Trophoblast cell (in vitro differentiated cells and primary cell): ENCODE measurements around the gene TEAD1.
"Not testable (repeated sequence)": the region's sequence is repeated elsewhere in the genome, so short reads cannot be mapped to it uniquely, and the experiment has no call there.

Source experiments
- DNase-seq, 2 donors: peaks; one replicate each; pipeline ENCODE4 v3.0.0-alpha.2; 2016
- H2AFZ ChIP-seq: 2 replicates; pipeline ENCODE4 v1.6.1; 2013; ENCODE audit warnings: low read length, moderate library complexity, mild to moderate bottlenecking; ENCODE audit not compliant: insufficient read depth, poor library complexity
- H2AK5ac ChIP-seq: 2 replicates; pipeline ENCODE4 v1.6.1; 2013; ENCODE audit warnings: mild to moderate bottlenecking, low read length
- H2BK120ac ChIP-seq: 2 replicates; pipeline ENCODE4 v1.6.1; 2013; ENCODE audit warnings: low read length, mild to moderate bottlenecking, moderate library complexity; ENCODE audit not compliant: insufficient read depth, poor library complexity
- H2BK12ac ChIP-seq: 2 replicates; pipeline ENCODE4 v1.6.1; 2013; ENCODE audit warnings: mild to moderate bottlenecking, low read length, moderate library complexity
- H2BK5ac ChIP-seq: 2 replicates; pipeline ENCODE4 v1.6.1; 2013; ENCODE audit warnings: low read length, low read depth, moderate library complexity, mild to moderate bottlenecking; ENCODE audit not compliant: poor library complexity
- H3K14ac ChIP-seq: 2 replicates; pipeline ENCODE4 v1.6.1; 2013; ENCODE audit warnings: mild to moderate bottlenecking, low read length
- H3K18ac ChIP-seq: 2 replicates; pipeline ENCODE4 v1.6.1; 2013; ENCODE audit warnings: mild to moderate bottlenecking, low read length
- H3K23ac ChIP-seq: 2 replicates; pipeline ENCODE4 v1.6.1; 2013; ENCODE audit warnings: low read length
- H3K27ac ChIP-seq: 2 replicates; pipeline ENCODE4 v1.5.1; 2013; ENCODE audit warnings: low read depth, mild to moderate bottlenecking, inconsistent platforms, low read length, moderate library complexity
- H3K27me3 ChIP-seq: 2 replicates; pipeline ENCODE4 v1.6.1; 2013; ENCODE audit warnings: inconsistent platforms, mild to moderate bottlenecking, low read length, moderate library complexity; ENCODE audit not compliant: insufficient read depth
- H3K36me3 ChIP-seq, 2 experiments: 1 replicate in 1 of 2; 2 replicates in 1 of 2; pipeline ENCODE4 v1.6.1; 2013; ENCODE audit warnings: low read length in 2 of 2, mild to moderate bottlenecking in 2 of 2, moderate library complexity in 1 of 2; ENCODE audit not compliant: insufficient read depth in 2 of 2, control insufficient read depth in 1 of 2
- H3K4ac ChIP-seq: 2 replicates; pipeline ENCODE4 v1.6.1; 2013; ENCODE audit warnings: low read depth, mild to moderate bottlenecking, low read length, moderate library complexity
- H3K4me1 ChIP-seq, 2 experiments: 1 replicate in 1 of 2; 2 replicates in 1 of 2; pipeline ENCODE4 v1.6.1; 2013; ENCODE audit warnings: low read length in 2 of 2, mild to moderate bottlenecking in 2 of 2, moderate library complexity in 1 of 2; ENCODE audit not compliant: insufficient read depth in 2 of 2, control insufficient read depth in 1 of 2
- H3K4me2 ChIP-seq: 2 replicates; pipeline ENCODE4 v1.6.1; 2013; ENCODE audit warnings: inconsistent platforms, mild to moderate bottlenecking, low read length, moderate library complexity
- H3K4me3 ChIP-seq: 2 replicates; pipeline ENCODE4 v1.5.1; 2013; ENCODE audit warnings: mild to moderate bottlenecking, low read depth, low read length, inconsistent platforms
- H3K79me1 ChIP-seq: one replicate; pipeline ENCODE4 v1.6.1; 2013; ENCODE audit warnings: low read length
- H3K79me2 ChIP-seq: 2 replicates; pipeline ENCODE4 v1.6.1; 2013; ENCODE audit warnings: low read length, mild to moderate bottlenecking; ENCODE audit not compliant: control insufficient read depth, insufficient read depth, poor library complexity
- H3K9ac ChIP-seq: 2 replicates; pipeline ENCODE4 v1.6.1; 2013; ENCODE audit warnings: mild to moderate bottlenecking, low read length
- H3K9me3 ChIP-seq: 2 replicates; pipeline ENCODE4 v1.6.1; 2013; ENCODE audit warnings: low read depth, mild to moderate bottlenecking, control low read depth, inconsistent platforms, low read length; ENCODE audit not compliant: insufficient read depth
- H4K12ac ChIP-seq: 2 replicates; pipeline ENCODE4 v1.6.1; 2013; ENCODE audit warnings: low read depth, mild to moderate bottlenecking, low read length, moderate library complexity
- H4K8ac ChIP-seq: 2 replicates; pipeline ENCODE4 v1.6.1; 2013; ENCODE audit warnings: low read depth, mild to moderate bottlenecking, low read length, moderate library complexity
- H4K91ac ChIP-seq: one replicate; pipeline ENCODE4 v1.6.1; 2013; ENCODE audit warnings: low read depth, mild to moderate bottlenecking, low read length, moderate library complexity
- whole genome bisulfite sequencing: extraction: QIAGEN DNeasy Blood & Tissue Kit; methylation state at CpG from one replicate; pipeline ENCODE4 v1.1.7; 2013; ENCODE audit warnings: missing lambda C conversion rate; ENCODE audit not compliant: insufficient read length, insufficient coverage; ENCODE audit errors: extremely low coverage; 5-methylcytosine and 5-hydroxymethylcytosine counted together

The TEAD1 gene

DNA sequence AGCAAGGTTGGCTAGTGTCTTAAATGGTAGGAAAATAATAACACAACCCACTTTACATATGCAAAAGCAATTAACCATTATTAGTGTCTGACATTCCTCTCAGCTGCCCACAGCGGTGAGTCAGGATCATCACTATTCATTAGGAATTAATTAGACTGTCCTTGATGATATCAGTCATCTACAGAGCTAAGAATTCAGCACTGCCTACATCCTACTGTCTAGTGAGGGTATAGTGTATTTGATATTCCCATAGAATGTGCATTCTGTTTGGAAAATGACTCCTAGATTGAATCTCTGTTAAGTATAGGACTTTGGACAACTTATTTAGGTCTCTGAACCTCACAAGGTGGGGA is 82.2 kb downstream of the TEAD1 start:
- H3K27ac ChIP-seq, result no peak overlapping the region
- no peak overlapping the region for H3K4me3 ChIP-seq
- H4K12ac ChIP-seq, result no peak overlapping the region
- H2BK120ac ChIP-seq, result no peak overlapping the region
- no peak overlapping the region for H4K8ac ChIP-seq
- H2BK12ac ChIP-seq, result no peak overlapping the region
- no peak for DNase-seq
- H3K4me1 ChIP-seq, result peaks cover 3 to 8% of the 10 kb centered on the region in 2 experiments
- H3K9me3 ChIP-seq, result no peaks in the 10 kb centered on the region
- no peak overlapping the region for H3K14ac ChIP-seq
- H2BK5ac ChIP-seq, result no peak overlapping the region
- H3K9ac ChIP-seq, result no peak overlapping the region
- H3K23ac ChIP-seq, result no peak overlapping the region
- H3K4ac ChIP-seq, result peak overlapping the region; percentile 89
- H3K18ac ChIP-seq, result no peak overlapping the region
- WGBS, result no CpG with 5 or more reads among the region's 1 CpG
- no peak overlapping the region for H2AK5ac ChIP-seq
- H3K79me1 ChIP-seq, result peaks cover 2% of the 10 kb centered on the region
- no peak overlapping the region for H2AFZ ChIP-seq
- H3K79me2 ChIP-seq, result peaks cover 21% of the 10 kb centered on the region
- H3K4me2 ChIP-seq, result no peak overlapping the region
- H3K27me3 ChIP-seq, result no peaks in the 10 kb centered on the region
- H3K36me3 ChIP-seq, result peaks cover 0 to 2% of the 10 kb centered on the region in 2 experiments
- H4K91ac ChIP-seq, result no peak overlapping the region

DNA sequence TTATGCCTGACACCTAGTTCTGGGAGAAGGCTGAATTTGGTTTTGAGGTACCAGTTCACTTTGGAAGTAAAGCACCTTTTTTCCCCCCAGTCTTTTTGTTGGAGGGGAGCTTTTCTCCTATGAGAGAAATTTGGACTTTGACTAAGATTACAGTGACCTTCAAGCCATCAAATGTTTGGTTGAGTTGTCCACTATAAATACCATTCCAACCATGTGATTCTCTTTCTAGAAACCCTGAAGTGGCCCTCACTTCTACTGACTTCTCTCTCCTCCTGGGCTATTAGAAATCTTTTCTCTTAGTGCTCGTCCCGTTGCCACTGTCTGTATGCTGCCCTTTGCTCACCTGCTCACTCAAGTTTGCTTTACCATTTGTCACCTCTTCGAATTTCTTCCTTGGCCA is 82.6 kb downstream of the TEAD1 start:
- H2BK12ac ChIP-seq, result no peak overlapping the region
- no peaks in the 10 kb centered on the region for H3K9me3 ChIP-seq
- H3K9ac ChIP-seq, result no peak overlapping the region
- no peak overlapping the region for H3K18ac ChIP-seq
- no peak overlapping the region for H2AK5ac ChIP-seq
- peaks cover 3 to 8% of the 10 kb centered on the region in 2 experiments for H3K4me1 ChIP-seq
- H3K4me3 ChIP-seq, result no peak overlapping the region
- H3K79me2 ChIP-seq, result peaks cover 22% of the 10 kb centered on the region
- DNase-seq, result no peak
- no CpG with 5 or more reads among the region's 3 CpGs for WGBS
- no peak overlapping the region for H2BK5ac ChIP-seq
- H3K79me1 ChIP-seq, result peaks cover 2% of the 10 kb centered on the region
- no peak overlapping the region for H3K27ac ChIP-seq
- no peak overlapping the region for H3K4me2 ChIP-seq
- no peak overlapping the region for H4K12ac ChIP-seq
- H2BK120ac ChIP-seq, result no peak overlapping the region
- no peak overlapping the region for H4K8ac ChIP-seq
- H3K4ac ChIP-seq, result peak overlapping the region; percentile 71
- no peak overlapping the region for H3K14ac ChIP-seq
- H3K23ac ChIP-seq, result no peak overlapping the region
- no peak overlapping the region for H4K91ac ChIP-seq
- no peak overlapping the region for H2AFZ ChIP-seq
- peaks cover 0 to 2% of the 10 kb centered on the region in 2 experiments for H3K36me3 ChIP-seq
- H3K27me3 ChIP-seq, result no peaks in the 10 kb centered on the region

DNA sequence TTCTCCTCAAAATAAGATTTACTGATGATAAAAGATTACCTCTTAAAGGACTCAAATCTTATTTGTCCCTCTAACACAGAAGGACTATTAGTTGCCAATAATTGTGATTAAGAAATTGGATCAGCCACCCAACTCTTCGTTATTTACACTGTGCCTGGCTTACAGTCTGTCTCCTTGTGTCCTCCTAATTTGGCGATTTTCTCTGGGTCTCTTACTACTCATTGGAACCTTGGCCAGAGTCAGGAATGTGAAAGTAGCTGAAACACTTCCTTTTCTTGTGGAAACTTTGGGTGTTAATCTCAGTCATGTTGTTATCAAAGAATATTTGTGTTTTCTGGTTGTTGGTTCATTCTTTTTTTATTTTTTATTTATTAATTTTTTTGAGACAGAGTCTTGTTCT is 83.2 kb downstream of the TEAD1 start:
- H2BK5ac ChIP-seq, result no peak overlapping the region

DNA sequence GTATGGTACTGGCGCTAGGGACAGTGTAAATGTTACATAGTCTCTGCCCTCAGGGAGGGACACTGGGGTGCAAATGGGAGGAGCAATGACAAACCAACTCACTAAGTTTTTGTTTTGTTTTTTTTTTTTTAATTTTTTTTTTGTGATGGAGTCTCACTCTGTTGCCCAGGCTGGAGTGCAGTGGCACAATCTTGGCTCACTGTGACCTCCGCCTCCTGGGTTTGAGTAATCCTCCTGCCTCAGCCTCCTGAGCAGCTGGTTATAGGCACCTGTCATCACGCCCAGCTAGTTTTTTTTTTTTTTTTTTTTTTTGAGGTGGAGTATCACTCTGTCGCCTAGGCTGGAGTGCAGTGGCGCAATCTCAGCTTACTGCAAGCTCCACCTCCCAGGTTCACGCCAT is 83.9 kb downstream of the TEAD1 start:
- not testable (repeated sequence) for H3K27ac ChIP-seq, H3K36me3 ChIP-seq, H4K8ac ChIP-seq, H4K12ac ChIP-seq, H3K4me1 ChIP-seq, H2AK5ac ChIP-seq, H2BK120ac ChIP-seq, H2AFZ ChIP-seq, H3K9ac ChIP-seq, H2BK12ac ChIP-seq, H3K4me3 ChIP-seq, H3K9me3 ChIP-seq, H2BK5ac ChIP-seq, H3K14ac ChIP-seq, H3K23ac ChIP-seq, H4K91ac ChIP-seq, H3K4me2 ChIP-seq, H3K79me1 ChIP-seq, H3K18ac ChIP-seq, H3K27me3 ChIP-seq
- Histone ChIP-seq H3K4ac (peak overlapping the region; percentile 83), H3K79me2 (peaks cover 23% of the 10 kb centered on the region)
- no CpG with 5 or more reads among the region's 6 CpGs for WGBS
- DNase-seq, result peak; percentile 46 to 67

More for the DNA sequence above, 83.2 kb downstream of the TEAD1 start:
- peaks cover 23% of the 10 kb centered on the region for H3K79me2 ChIP-seq
- H3K4me3 ChIP-seq, result no peak overlapping the region
- H4K12ac ChIP-seq, result no peak overlapping the region
- peaks cover 3 to 8% of the 10 kb centered on the region in 2 experiments for H3K4me1 ChIP-seq
- peaks cover 0 to 2% of the 10 kb centered on the region in 2 experiments for H3K36me3 ChIP-seq
- H3K23ac ChIP-seq, result no peak overlapping the region
- H3K4me2 ChIP-seq, result no peak overlapping the region
- no peak overlapping the region for H2BK120ac ChIP-seq
- H2AFZ ChIP-seq, result no peak overlapping the region
- no peak overlapping the region for H3K9ac ChIP-seq
- H4K8ac ChIP-seq, result no peak overlapping the region
- H2AK5ac ChIP-seq, result no peak overlapping the region
- no peak for DNase-seq
- no peaks in the 10 kb centered on the region for H3K9me3 ChIP-seq
- H2BK12ac ChIP-seq, result no peak overlapping the region
- peaks cover 2% of the 10 kb centered on the region for H3K79me1 ChIP-seq
- H3K4ac ChIP-seq, result peak overlapping the region; percentile 76
- no peak overlapping the region for H3K27ac ChIP-seq
- H3K14ac ChIP-seq, result no peak overlapping the region
- H3K18ac ChIP-seq, result no peak overlapping the region
- H4K91ac ChIP-seq, result no peak overlapping the region
- no CpG with 5 or more reads among the region's 2 CpGs for WGBS
- no peaks in the 10 kb centered on the region for H3K27me3 ChIP-seq
